HepG2 (cell line): ENCODE measurements around the gene BTBD8. TPM values are rescaled to one million over a fixed set of nuclear protein-coding genes. Genes with fewer than 3 reads are reported as not detected.

Experiments
- ATAC-seq: fragments of 200-7000 bp; cut with Tn5 transposase; 3 replicates; pipeline ENCODE4 v1.9.1; 2020; ENCODE audit warnings: mild to moderate bottlenecking, moderate library complexity
- BruUV-seq: library from RNA; stranded (reverse); fragments of 400-500 nt; replicated peaks from 2 replicates; lab custom pipeline; 2021; lab: Mats Ljungman, UMichigan
- CTCF ChIA-PET: fragments of 300-600 bp; formaldehyde crosslinking; extraction: SDS; loops from one replicate; lab custom pipeline; 2021; ENCODE audit warnings: low total read pairs, inconsistent platforms, low intra/inter-chr PET ratio; lab: Yijun Ruan, JAX
- POLR2A ChIA-PET: fragments of 350-600 bp; sonication (Branson Sonifier 250); formaldehyde crosslinking; loops from one replicate; lab custom pipeline; 2020; ENCODE audit warnings: antibody characterized with exemption, inconsistent platforms; lab: Yijun Ruan, JAX
- DNase-seq: peaks from one replicate; pipeline ENCODE4 v3.0.0-alpha.2; 2015; ENCODE audit warnings: low spot score
- FAIRE-seq: peaks from 3 replicates; lab custom pipeline; 2011; peaks lifted over from hg19 to GRCh38; lab: Jason Lieb, UNC
- H2AFZ ChIP-seq: one replicate; pipeline ENCODE4 v1.6.1; 2011; ENCODE audit warnings: low read length, inconsistent platforms
- H3K27ac ChIP-seq: fragments of 300-600 bp; 3 replicates; pipeline ENCODE4 v1.8.0; 2011; ENCODE audit warnings: mixed run types, mild to moderate bottlenecking, mixed read lengths, low read length, inconsistent platforms; ENCODE audit not compliant: insufficient read depth; ENCODE audit errors: extremely low read length
- H3K27me3 ChIP-seq, 2 experiments: fragments of 200-600 bp in 1 of 2; 2 replicates in 1 of 2; 3 replicates in 1 of 2; pipeline versions ENCODE4 v1.6.0 to v1.8.0; 2011; ENCODE audit warnings: low read length in 2 of 2, mild to moderate bottlenecking in 2 of 2, moderate library complexity in 2 of 2, inconsistent platforms in 1 of 2; ENCODE audit not compliant: insufficient read depth in 2 of 2, control insufficient read depth in 1 of 2
- H3K36me3 ChIP-seq, 2 experiments: fragments of 200-600 bp in 1 of 2; replicated peaks in 1 of 2; 2 replicates in 1 of 2; 3 replicates in 1 of 2; pipeline versions ENCODE4 v1.5.1 to v1.8.0; 2011; ENCODE audit warnings: low read length in 2 of 2, inconsistent platforms in 1 of 2; ENCODE audit not compliant: insufficient read depth in 2 of 2, control insufficient read depth in 1 of 2
- H3K4me1 ChIP-seq: 2 replicates; pipeline ENCODE4 v1.5.1; 2012; ENCODE audit warnings: low read length, inconsistent platforms; ENCODE audit not compliant: insufficient read depth
- H3K4me2 ChIP-seq: 2 replicates; pipeline ENCODE4 v1.6.0; 2011; ENCODE audit warnings: low read depth, low read length, inconsistent platforms
- H3K4me3 ChIP-seq, 3 experiments: fragments of 200-600 bp in 1 of 3; sonication (generic), shearing (Covaris generic) in 1 of 3; replicated peaks in 1 of 3; 2 replicates each; pipeline ENCODE4 v1.5.1; 2011 to 2016; ENCODE audit warnings: low read length in 3 of 3, inconsistent platforms in 2 of 3, low read depth in 2 of 3, mild to moderate bottlenecking in 2 of 3, control low read depth in 1 of 3, mixed read lengths in 1 of 3; ENCODE audit not compliant: insufficient read depth in 1 of 3
- H3K79me2 ChIP-seq: one replicate; pipeline ENCODE4 v1.6.1; 2011; ENCODE audit warnings: low read length, inconsistent platforms; ENCODE audit not compliant: insufficient read depth
- H3K9ac ChIP-seq: 2 replicates; pipeline ENCODE4 v1.6.0; 2011; ENCODE audit warnings: mild to moderate bottlenecking, low read depth, low read length, inconsistent platforms; ENCODE audit not compliant: insufficient read depth
- H3K9me3 ChIP-seq: 2 replicates; pipeline ENCODE4 v1.5.1; 2012; ENCODE audit warnings: mild to moderate bottlenecking, low read length
- H4K20me1 ChIP-seq: 2 replicates; pipeline ENCODE4 v1.6.0; 2011; ENCODE audit warnings: inconsistent platforms, mild to moderate bottlenecking, low read length, moderate library complexity; ENCODE audit not compliant: insufficient read depth
- ATRX ChIP-seq: sonication (generic); formaldehyde crosslinking; IDR thresholded peaks from 2 replicates; pipeline ENCODE4 v1.4.0; 2020; ENCODE audit warnings: missing genetic modification reagents, borderline replicate concordance
- ELF4 ChIP-seq: sonication (generic); formaldehyde crosslinking; IDR thresholded peaks from 2 replicates; pipeline ENCODE4 v1.5.0; 2020; ENCODE audit warnings: missing genetic modification reagents, mild to moderate bottlenecking, moderate library complexity, borderline replicate concordance
- FOXK2 ChIP-seq: fragments of 450-650 bp; IDR thresholded peaks from 2 replicates; pipeline ENCODE4 v1.6.1; 2016
- KDM1A ChIP-seq: IDR thresholded peaks from 2 replicates; pipeline ENCODE4 v1.6.1; 2016; ENCODE audit warnings: missing compliant biosample characterization
- KDM5A ChIP-seq: fragments of 200-600 bp; sonication (generic); IDR thresholded peaks from 2 replicates; pipeline ENCODE4 v1.7.0; 2018; ENCODE audit warnings: antibody characterized with exemption, mild to moderate bottlenecking, low read length, borderline replicate concordance
- PHB2 ChIP-seq: fragments of 450-650 bp; IDR thresholded peaks from 2 replicates; pipeline ENCODE4 v1.6.1; 2018; ENCODE audit not compliant: partially characterized antibody
- PPARG ChIP-seq: conservative IDR thresholded peaks from 2 replicates; pipeline ENCODE4 v1.6.1; 2016; ENCODE audit warnings: missing biosample characterization, missing genetic modification reagents
- RFXANK ChIP-seq: IDR thresholded peaks from 2 replicates; pipeline ENCODE4 v1.6.1; 2016
- SRSF4 ChIP-seq: fragments of 200-400 bp; formaldehyde crosslinking; IDR thresholded peaks from one replicate; pipeline ENCODE4 v1.6.1; 2018; ENCODE audit warnings: mild to moderate bottlenecking, low read depth, low read length, moderate library complexity; ENCODE audit not compliant: poor library complexity, severe bottlenecking
- ZBTB43 ChIP-seq: sonication (generic); formaldehyde crosslinking; conservative IDR thresholded peaks from 2 replicates; pipeline ENCODE4 v1.4.0; 2020; ENCODE audit warnings: missing genetic modification reagents
- ZFP91 ChIP-seq: sonication (generic); formaldehyde crosslinking; IDR thresholded peaks from 2 replicates; pipeline ENCODE4 v1.9.0; 2022; ENCODE audit warnings: missing genetic modification reagents, mild to moderate bottlenecking, borderline replicate concordance
- ZNF124 ChIP-seq: sonication (generic); formaldehyde crosslinking; IDR thresholded peaks from 2 replicates; pipeline ENCODE4 v1.4.0; 2020; ENCODE audit warnings: missing genetic modification reagents
- ZNF260 ChIP-seq: sonication (generic); formaldehyde crosslinking; IDR thresholded peaks from 2 replicates; pipeline ENCODE4 v1.4.0; 2020; ENCODE audit warnings: missing genetic modification reagents, low read depth, mild to moderate bottlenecking, borderline replicate concordance
- ZNF333 ChIP-seq: sonication (generic); formaldehyde crosslinking; IDR thresholded peaks from 2 replicates; pipeline ENCODE4 v1.4.0; 2020; ENCODE audit warnings: mild to moderate bottlenecking, missing genetic modification reagents, borderline replicate concordance
- WGBS: methylation state at CpG from one replicate; pipeline ENCODE4 v1.1.6; 2017; ENCODE audit warnings: low lambda C conversion rate; 5-methylcytosine and 5-hydroxymethylcytosine counted together
- in situ Hi-C: cut with HindIII; loops from 2 replicates; pipeline ENCODE4 v1.10.0; 2017; ENCODE audit warnings: low pct_unique_long_range_greater_than_20kb; ENCODE audit not compliant: extremely low pct_ligation_motif_present
- intact Hi-C: fragments of 100-400 bp; cut with micrococcal nuclease; formaldehyde crosslinking; loops from one replicate; pipeline ENCODE4 v1.10.0; 2022; ENCODE audit not compliant: unreplicated experiment
- polyA plus RNA-seq, 8 experiments: library from polyadenylated mRNA; depleted of rRNA in 3 of 8; stranded (reverse) in 7 of 8; unstranded in 1 of 8; fragments of >200 nt; fragmentation: Illumina TruSeq in 4 of 8; extraction: Trizol in 4 of 8; gene quantifications; 2 replicates each; pipeline versions ENCODE4 v1.2.1 to v1.2.3, GENCODE V29; 2011 to 2016; ENCODE audit warnings: low read depth in 4 of 8, missing spikeins in 1 of 8, mixed read lengths in 1 of 8; ENCODE audit not compliant: insufficient read depth in 1 of 8
- total RNA-seq, 5 experiments: library from RNA; depleted of rRNA; stranded (reverse); fragments of >200 nt; fragmentation: Illumina TruSeq; extraction: Trizol; gene quantifications; 2 replicates each; pipeline ENCODE4 v1.2.3, GENCODE V29; 2016; ENCODE audit warnings: low read depth in 1 of 5
- TF ChIP-seq, protein P1 (sequence below): fragments of 450-650 bp; IDR thresholded peaks from 2 replicates; pipeline ENCODE4 v1.6.1; 2017; ENCODE audit warnings: mild to moderate bottlenecking

Gene BTBD8
- total and polyA plus RNA-seq, 2 of the 13 experiments (the other 11 are each of a cell fraction or from before 2014, with no cell fraction given) = 0.41 to 1.8 TPM

- no peak for TF ChIP-seq ZFP91 (CRISPR knock-in tag)
Measured at GRCh38 chr1:92065042-92065441, 15.1 kb upstream of the BTBD8 start (continued).

DNA sequence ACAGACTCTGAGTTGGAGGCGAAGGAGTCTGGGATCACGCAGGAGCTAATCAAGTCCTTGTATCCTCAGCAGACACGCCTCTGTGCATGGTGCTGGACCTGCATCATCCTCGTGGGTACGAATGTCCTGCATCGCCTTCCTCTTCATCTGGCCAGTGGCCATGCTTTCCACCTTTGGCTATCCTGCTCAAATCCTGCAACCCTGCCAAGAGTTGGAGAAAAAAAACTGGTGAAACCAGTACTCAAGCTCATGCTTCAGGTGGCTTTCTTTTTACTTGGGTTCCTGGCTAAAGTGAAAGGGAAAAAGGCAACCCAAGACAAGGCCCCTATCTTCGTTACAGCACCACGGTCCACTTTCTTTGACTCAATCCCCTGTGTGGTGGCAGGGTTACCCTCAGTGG lies 13.8 kb upstream of the BTBD8 start:
- Histone ChIP-seq H2AFZ (no peak overlapping the region), H3K79me2 (no peaks in the 10 kb centered on the region), H3K27ac (no peak overlapping the region), H3K27me3 (no peaks in the 10 kb centered on the region), H3K9ac (no peak overlapping the region), H4K20me1 (no peaks in the 10 kb centered on the region), H3K4me2 (no peak overlapping the region), H3K36me3 (no peaks in the 10 kb centered on the region), H3K4me3 (no peak overlapping the region), H3K4me1 (no peaks in the 10 kb centered on the region), H3K9me3 (no peaks in the 10 kb centered on the region)
- 48% methylated on average over 6 of the region's 8 CpGs for WGBS
- ATAC-seq = no peak
- no peak for DNase-seq
- in situ Hi-C loops = no loop called here
- CTCF ChIA-PET = no interaction called here
- no TSS peak for BruUV-seq
- no peak for FAIRE-seq
- POLR2A ChIA-PET = no interaction called here
- intact Hi-C loops = no loop called here
- TF ChIP-seq PPARG = no peak
- no peak for TF ChIP-seq RFXANK (CRISPR knock-in tag)
- no peak for TF ChIP-seq KDM1A (CRISPR knock-in tag)
- TF ChIP-seq ZBTB43 (CRISPR knock-in tag) = no peak
- no peak for TF ChIP-seq PHB2
- no peak for TF ChIP-seq ATRX (CRISPR knock-in tag)
- TF ChIP-seq SRSF4 = no peak
- TF ChIP-seq FOXK2 = no peak
- TF ChIP-seq KDM5A = no peak
- TF ChIP-seq ZNF333 (CRISPR knock-in tag) = no peak
- TF ChIP-seq, protein P1, sequence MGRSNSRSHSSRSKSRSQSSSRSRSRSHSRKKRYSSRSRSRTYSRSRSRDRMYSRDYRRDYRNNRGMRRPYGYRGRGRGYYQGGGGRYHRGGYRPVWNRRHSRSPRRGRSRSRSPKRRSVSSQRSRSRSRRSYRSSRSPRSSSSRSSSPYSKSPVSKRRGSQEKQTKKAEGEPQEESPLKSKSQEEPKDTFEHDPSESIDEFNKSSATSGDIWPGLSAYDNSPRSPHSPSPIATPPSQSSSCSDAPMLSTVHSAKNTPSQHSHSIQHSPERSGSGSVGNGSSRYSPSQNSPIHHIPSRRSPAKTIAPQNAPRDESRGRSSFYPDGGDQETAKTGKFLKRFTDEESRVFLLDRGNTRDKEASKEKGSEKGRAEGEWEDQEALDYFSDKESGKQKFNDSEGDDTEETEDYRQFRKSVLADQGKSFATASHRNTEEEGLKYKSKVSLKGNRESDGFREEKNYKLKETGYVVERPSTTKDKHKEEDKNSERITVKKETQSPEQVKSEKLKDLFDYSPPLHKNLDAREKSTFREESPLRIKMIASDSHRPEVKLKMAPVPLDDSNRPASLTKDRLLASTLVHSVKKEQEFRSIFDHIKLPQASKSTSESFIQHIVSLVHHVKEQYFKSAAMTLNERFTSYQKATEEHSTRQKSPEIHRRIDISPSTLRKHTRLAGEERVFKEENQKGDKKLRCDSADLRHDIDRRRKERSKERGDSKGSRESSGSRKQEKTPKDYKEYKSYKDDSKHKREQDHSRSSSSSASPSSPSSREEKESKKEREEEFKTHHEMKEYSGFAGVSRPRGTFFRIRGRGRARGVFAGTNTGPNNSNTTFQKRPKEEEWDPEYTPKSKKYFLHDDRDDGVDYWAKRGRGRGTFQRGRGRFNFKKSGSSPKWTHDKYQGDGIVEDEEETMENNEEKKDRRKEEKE = no peak
- TF ChIP-seq ELF4 (CRISPR knock-in tag) = no peak
- TF ChIP-seq ZNF260 (CRISPR knock-in tag) = no peak
- no peak for TF ChIP-seq ZFP91 (CRISPR knock-in tag)
- no peak for TF ChIP-seq ZNF124 (CRISPR knock-in tag)
